ENCODE measurements around the gene ZBTB24.

DNA sequence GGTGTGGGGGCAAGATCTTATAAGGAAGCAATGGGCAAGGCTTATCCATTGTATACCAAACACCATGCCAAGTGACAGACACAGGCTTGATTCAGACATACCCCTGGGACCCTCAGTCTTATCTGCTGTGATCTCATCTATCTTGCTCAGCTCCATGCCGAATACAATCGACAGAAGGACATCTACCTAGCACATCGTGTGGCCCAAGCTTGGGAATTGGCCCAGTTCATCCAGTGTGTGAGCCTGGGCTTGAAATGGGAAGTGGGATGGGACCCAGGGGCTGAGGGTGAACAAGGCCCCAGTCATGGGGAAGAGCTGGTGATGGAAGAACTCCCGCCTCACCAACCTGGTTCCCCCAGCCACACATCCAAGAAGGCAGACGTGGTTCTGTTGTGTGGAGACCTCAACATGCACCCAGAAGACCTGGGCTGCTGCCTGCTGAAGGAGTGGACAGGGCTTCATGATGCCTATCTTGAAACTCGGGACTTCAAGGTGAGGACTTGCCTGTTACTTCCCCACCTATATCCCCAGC, 40.6 kb downstream of the ZBTB24 start:
- TF ChIP-seq CTCF (conservative IDR thresholded peaks at IDR 0.05 in 1 of 2, IDR thresholded peaks at IDR 0.05 in 1 of 2; ENCODE audit: low read depth in 1 of 2, low read length in 2 of 2) (no peak), EZH2 (IDR thresholded peaks at IDR 0.05; ENCODE audit: low read length, missing control alignments) (no peak)
